Neutrophil (primary cell): ENCODE data around the gene HMGN3.

Source experiments
- H3K27ac ChIP-seq: fragments of 200-600 bp; sonication (generic); 2 replicates; pipeline ENCODE4 v1.5.1; 2016; ENCODE audit warnings: mild to moderate bottlenecking, moderate library complexity
- H3K27me3 ChIP-seq: fragments of 200-600 bp; sonication (generic); 2 replicates; pipeline ENCODE4 v1.6.0; 2016; ENCODE audit warnings: mild to moderate bottlenecking
- H3K36me3 ChIP-seq: fragments of 200-600 bp; sonication (generic); 2 replicates; pipeline ENCODE4 v1.5.1; 2017
- H3K4me1 ChIP-seq, 2 experiments: fragments of 200-600 bp in 1 of 2; sonication (generic) in 1 of 2; 1 replicate in 1 of 2; 2 replicates in 1 of 2; pipeline versions ENCODE4 v1.5.1 to v1.6.1; 2013 to 2016; ENCODE audit warnings: low read depth in 1 of 2, low read length in 1 of 2, mild to moderate bottlenecking in 1 of 2, moderate library complexity in 1 of 2; ENCODE audit not compliant: control insufficient read depth in 1 of 2, insufficient read depth in 1 of 2
- H3K4me3 ChIP-seq, 2 experiments: fragments of 200-600 bp in 1 of 2; sonication (generic) in 1 of 2; 1 replicate in 1 of 2; 2 replicates in 1 of 2; pipeline ENCODE4 v1.5.1; 2013 to 2016; ENCODE audit warnings: low read depth in 1 of 2, low read length in 1 of 2, mild to moderate bottlenecking in 1 of 2, moderate library complexity in 1 of 2
- H3K9me3 ChIP-seq: fragments of 200-600 bp; sonication (generic); 2 replicates; pipeline ENCODE4 v1.5.1; 2016
- TF ChIP-seq, protein P1 (sequence below): fragments of 200-600 bp; sonication (generic); IDR thresholded peaks from 2 replicates; pipeline ENCODE4 v1.5.1; 2016; ENCODE audit warnings: antibody characterized with exemption

The HMGN3 gene

DNA sequence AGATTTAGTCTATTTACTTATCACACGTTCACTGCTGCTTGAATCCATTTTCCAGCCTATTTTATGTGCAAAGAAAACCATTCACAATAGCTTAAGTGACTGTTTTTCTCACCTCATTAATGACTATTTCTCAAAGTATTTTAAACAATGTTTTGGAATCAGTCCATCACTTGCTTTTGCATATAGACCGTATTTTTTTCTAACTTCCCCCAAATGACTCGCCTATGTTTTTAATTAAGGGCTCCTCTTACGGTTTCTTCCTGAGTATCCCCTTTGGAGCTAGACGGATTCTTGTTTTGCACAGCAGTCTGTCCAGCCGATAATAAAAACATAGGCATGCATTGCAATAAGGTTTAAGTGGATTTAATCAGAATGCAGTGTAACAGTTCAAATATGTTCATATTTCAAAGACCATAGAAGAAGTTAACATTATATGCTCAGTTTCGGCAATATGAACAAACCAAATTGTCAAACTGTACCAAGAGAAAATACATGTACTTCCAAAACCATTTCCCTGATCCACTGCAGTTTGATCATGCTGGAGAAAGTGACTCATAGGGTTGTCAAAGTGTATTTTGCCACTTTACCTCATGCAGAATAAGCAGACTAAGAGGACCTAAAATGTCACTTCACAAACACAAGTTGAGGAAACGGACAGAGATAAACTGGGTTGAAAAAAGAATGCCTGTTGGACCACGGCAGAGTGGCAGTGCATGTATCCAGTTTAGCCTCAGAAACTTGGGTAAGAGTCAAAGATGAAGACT, 66.4 kb downstream of the HMGN3 start:
- H3K4me3 ChIP-seq: no peak overlapping the region
- H3K9me3 ChIP-seq: no peaks in the 10 kb centered on the region
- no peaks in the 10 kb centered on the region for H3K4me1 ChIP-seq
- H3K27ac ChIP-seq: no peak overlapping the region
- H3K27me3 ChIP-seq: no peaks in the 10 kb centered on the region
- TF ChIP-seq, protein P1, sequence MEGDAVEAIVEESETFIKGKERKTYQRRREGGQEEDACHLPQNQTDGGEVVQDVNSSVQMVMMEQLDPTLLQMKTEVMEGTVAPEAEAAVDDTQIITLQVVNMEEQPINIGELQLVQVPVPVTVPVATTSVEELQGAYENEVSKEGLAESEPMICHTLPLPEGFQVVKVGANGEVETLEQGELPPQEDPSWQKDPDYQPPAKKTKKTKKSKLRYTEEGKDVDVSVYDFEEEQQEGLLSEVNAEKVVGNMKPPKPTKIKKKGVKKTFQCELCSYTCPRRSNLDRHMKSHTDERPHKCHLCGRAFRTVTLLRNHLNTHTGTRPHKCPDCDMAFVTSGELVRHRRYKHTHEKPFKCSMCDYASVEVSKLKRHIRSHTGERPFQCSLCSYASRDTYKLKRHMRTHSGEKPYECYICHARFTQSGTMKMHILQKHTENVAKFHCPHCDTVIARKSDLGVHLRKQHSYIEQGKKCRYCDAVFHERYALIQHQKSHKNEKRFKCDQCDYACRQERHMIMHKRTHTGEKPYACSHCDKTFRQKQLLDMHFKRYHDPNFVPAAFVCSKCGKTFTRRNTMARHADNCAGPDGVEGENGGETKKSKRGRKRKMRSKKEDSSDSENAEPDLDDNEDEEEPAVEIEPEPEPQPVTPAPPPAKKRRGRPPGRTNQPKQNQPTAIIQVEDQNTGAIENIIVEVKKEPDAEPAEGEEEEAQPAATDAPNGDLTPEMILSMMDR: no peak
- H3K36me3 ChIP-seq: no peaks in the 10 kb centered on the region

DNA sequence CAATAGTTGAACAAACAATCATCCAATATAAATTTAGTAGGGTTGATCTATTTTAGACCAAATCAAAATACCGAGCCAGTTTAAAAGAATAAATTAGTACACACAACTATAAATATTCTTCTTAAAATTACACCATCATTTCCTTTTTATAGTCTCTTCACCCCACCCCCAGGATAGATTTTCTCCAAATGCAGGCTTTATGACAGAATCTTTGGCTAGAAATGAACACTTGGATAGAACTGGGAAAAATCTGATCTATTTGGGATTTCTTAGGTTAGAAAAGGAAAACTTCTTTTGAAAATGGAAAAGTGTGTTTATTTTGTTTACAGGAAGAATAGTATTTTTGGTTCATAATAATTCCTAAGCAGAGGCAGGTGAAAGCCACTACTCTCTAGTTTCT, 74.6 kb downstream of the HMGN3 start:
- Histone ChIP-seq H3K27ac (no peak overlapping the region), H3K9me3 (no peaks in the 10 kb centered on the region), H3K36me3 (no peaks in the 10 kb centered on the region), H3K27me3 (no peaks in the 10 kb centered on the region), H3K4me1 (no peaks in the 10 kb centered on the region), H3K4me3 (no peak overlapping the region)
- TF ChIP-seq, protein P1: no peak

DNA sequence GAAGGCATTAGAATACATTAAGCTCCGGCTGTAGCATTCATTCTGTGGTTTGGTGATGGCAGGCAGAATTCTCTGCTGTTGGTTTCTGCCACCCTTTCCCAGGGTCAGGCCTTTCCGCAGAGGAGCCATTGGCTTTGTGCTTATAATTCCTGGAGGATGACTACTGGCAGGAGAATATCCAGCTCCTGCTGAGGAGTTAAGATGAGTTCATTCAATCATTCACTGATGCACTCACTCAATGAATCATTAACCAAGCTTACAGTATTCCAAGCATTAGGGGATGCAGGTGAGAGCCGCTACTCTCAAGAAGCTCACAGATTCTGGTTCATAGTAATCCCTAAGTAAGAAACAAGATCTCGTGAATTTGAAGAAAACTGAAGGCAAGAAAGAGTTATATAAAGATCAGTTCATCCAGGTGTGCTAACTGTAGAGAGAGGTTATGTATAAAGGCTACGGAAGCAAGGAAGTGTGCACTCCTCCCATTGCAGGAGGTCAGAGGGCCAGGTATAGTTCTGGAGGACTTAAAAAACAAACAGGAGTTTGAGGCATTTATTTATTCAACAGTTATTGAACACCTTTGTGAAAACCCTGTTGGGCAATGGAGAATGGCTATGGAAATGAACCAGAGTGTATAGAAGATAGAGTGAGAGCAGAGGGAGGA, 75.5 kb downstream of the HMGN3 start:
- Histone ChIP-seq H3K36me3 (no peaks in the 10 kb centered on the region), H3K27ac (no peak overlapping the region), H3K9me3 (no peaks in the 10 kb centered on the region), H3K4me3 (no peak overlapping the region), H3K27me3 (no peaks in the 10 kb centered on the region), H3K4me1 (no peaks in the 10 kb centered on the region)
- TF ChIP-seq, protein P1: no peak

DNA sequence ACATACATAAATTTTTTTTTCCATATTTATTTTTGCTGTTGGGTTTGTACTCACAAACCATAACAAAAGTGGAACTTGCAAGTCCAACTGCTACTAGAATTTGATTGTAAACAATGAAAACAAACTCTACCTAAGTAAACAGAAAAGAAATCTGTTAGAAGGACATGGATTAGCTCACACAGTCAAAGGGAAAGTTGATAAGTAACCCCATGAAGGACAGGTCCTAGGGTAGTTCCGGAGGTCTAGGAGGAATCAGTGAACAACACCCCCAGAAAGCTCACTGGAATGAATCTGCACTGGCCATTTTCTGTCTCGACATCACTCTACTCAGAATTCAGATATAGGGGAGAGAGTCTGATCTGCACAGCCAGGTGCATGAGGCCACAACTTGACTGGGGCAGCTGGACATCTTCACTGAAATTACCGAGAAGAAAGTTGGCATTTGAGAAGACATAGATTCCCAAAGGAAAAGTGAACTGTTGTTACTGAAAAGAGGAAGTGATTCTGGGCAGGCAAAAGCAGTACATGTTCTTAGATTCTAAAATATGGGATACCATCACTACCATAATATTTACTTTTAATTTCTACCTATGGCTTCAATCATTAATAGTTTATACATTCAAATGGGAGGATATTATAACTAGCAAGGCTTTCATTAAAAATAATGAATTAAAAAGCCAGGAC, 76.4 kb downstream of the HMGN3 start:
- Histone ChIP-seq H3K9me3 (no peaks in the 10 kb centered on the region), H3K4me3 (no peak overlapping the region), H3K27me3 (no peaks in the 10 kb centered on the region), H3K27ac (no peak overlapping the region), H3K36me3 (no peaks in the 10 kb centered on the region), H3K4me1 (no peaks in the 10 kb centered on the region)
- TF ChIP-seq, protein P1: no peak

DNA sequence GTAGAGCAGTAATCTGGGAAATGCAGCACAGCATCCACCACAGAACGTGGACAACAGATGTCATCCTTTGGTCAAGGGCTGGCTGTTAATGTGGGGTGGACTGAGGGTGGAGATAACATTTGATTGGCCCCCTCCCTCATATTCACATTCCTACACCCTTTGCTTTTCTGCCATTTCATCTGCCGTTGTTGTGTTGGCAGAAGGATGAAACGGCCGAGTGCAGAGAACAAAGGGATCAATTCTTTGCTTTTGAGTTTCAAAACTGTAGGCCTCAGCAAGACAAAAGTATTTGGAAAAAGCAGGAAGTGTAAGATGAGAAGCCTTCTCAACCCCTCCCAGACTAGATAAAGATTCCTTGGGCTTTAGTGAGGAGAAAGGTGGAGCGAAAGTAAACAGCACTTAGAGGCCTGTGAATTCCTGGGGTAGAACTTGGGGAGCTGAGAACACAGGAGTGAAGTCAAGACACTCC, 82.2 kb downstream of the HMGN3 start:
- Histone ChIP-seq H3K36me3 (no peaks in the 10 kb centered on the region), H3K27ac (no peak overlapping the region), H3K4me1 (no peaks in the 10 kb centered on the region), H3K27me3 (peaks cover 5% of the 10 kb centered on the region), H3K9me3 (no peaks in the 10 kb centered on the region), H3K4me3 (no peak overlapping the region)
- TF ChIP-seq, protein P1: no peak
